ENCODE data around the gene PNPLA8. TPM values are rescaled to one million over a fixed set of nuclear protein-coding genes. Genes with fewer than 3 reads are reported as not detected.

Gene PNPLA8
- total and polyA plus RNA-seq, 11 donors = 12.5 to 61.5 (median 32.8) TPM

GRCh38 chr7:108442039-108442568, 83.8 kb downstream of the PNPLA8 start:
- DNase-seq = no peak
- no peak overlapping the region for H3K27ac ChIP-seq
- 59 to 75% (median 69%) methylated on average over 5 of the region's 5 CpGs for WGBS, 4 donors
- intact Hi-C loops (cut with DNase I) = no loop called here
- no peaks in the 10 kb centered on the region for H3K9me3 ChIP-seq
- no peak overlapping the region for H3K4me3 ChIP-seq
- H3K36me3 ChIP-seq = no peaks in the 10 kb centered on the region
- H3K4me1 ChIP-seq = no peaks in the 10 kb centered on the region
- peaks cover 0 to 5% (median 0%) of the 10 kb centered on the region in 9 donors for H3K27me3 ChIP-seq
- ATAC-seq = no peak
- TF ChIP-seq POLR2A (IDR thresholded peaks at IDR 0.05) = no peak
- TF ChIP-seq, protein P1, sequence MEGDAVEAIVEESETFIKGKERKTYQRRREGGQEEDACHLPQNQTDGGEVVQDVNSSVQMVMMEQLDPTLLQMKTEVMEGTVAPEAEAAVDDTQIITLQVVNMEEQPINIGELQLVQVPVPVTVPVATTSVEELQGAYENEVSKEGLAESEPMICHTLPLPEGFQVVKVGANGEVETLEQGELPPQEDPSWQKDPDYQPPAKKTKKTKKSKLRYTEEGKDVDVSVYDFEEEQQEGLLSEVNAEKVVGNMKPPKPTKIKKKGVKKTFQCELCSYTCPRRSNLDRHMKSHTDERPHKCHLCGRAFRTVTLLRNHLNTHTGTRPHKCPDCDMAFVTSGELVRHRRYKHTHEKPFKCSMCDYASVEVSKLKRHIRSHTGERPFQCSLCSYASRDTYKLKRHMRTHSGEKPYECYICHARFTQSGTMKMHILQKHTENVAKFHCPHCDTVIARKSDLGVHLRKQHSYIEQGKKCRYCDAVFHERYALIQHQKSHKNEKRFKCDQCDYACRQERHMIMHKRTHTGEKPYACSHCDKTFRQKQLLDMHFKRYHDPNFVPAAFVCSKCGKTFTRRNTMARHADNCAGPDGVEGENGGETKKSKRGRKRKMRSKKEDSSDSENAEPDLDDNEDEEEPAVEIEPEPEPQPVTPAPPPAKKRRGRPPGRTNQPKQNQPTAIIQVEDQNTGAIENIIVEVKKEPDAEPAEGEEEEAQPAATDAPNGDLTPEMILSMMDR (IDR thresholded peaks at IDR 0.05) = no peak

DNA sequence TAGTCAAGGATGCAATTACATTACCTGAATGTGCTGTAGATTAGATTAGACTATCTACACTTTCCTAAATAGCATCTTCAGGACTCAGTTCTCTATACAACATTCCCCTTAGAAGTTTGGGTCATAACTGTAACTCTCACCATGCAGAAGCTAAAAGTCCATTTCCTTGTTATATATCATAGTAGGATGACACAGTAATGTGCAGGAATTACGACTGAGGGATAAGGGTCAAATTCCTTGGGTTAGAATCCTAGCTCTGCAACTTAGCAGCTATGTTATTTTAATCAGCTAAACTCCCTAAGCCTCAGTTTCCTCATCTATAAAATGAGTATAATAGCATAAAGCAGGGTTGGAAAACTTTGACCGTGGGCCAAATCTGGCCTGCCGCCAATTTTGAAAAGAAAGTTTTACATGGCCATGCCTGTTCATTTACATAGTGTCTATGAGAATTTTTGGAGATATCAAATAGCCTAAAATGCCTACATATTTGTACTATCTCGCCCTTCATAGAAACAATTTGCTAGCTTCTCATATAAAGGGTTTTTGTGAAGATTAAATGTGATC, 84.5 kb downstream of the PNPLA8 start:
- no peak for TF ChIP-seq POLR2A (IDR thresholded peaks at IDR 0.05)
- TF ChIP-seq, protein P1 (IDR thresholded peaks at IDR 0.05) = no peak
- WGBS, 4 donors = 78 to 86% (median 81%) methylated on average over 4 of the region's 4 CpGs
- no peak for ATAC-seq

DNA sequence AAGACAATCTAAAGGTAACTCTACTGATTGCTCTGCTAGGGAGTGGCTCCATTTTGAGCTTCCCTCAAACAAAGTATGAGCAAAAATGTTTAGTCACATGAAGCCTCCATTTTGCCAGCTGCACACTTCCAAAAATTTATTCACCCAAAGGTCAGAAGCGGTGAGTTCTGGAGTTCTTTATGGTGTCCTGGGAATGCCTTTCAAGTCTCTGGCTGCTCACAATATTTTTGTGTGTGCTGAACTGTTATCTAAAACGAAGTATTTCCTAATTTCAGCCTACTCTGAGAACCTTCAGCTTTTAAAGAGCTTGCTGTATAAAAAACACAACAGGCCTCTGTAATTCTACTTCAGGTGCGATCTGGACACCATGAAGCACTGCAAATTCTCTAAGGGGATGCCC, 85.3 kb downstream of the PNPLA8 start:
- 64 to 82% (median 71%) methylated on average over 3 of the region's 3 CpGs for WGBS, 4 donors
- Histone ChIP-seq H3K36me3 (no peaks in the 10 kb centered on the region), H3K27ac (no peak overlapping the region), H3K27me3 (no peaks in the 10 kb centered on the region), H3K4me3 (no peak overlapping the region), H3K9me3 (no peaks in the 10 kb centered on the region), H3K4me1 (no peaks in the 10 kb centered on the region)
- DNase-seq = no peak
- TF ChIP-seq POLR2A (IDR thresholded peaks at IDR 0.05) = no peak
- TF ChIP-seq, protein P1 (IDR thresholded peaks at IDR 0.05) = no peak
- no peak for ATAC-seq
- intact Hi-C loops (cut with DNase I) = no loop called here

More for the DNA sequence above, 84.5 kb downstream of the PNPLA8 start:
- DNase-seq = no peak
- Histone ChIP-seq H3K9me3 (no peaks in the 10 kb centered on the region), H3K27ac (no peak overlapping the region), H3K27me3 (peaks cover 0 to 3% (median 0%) of the 10 kb centered on the region in 9 donors), H3K4me3 (no peak overlapping the region), H3K4me1 (no peaks in the 10 kb centered on the region), H3K36me3 (no peaks in the 10 kb centered on the region)
- intact Hi-C loops (cut with DNase I) = no loop called here

DNA sequence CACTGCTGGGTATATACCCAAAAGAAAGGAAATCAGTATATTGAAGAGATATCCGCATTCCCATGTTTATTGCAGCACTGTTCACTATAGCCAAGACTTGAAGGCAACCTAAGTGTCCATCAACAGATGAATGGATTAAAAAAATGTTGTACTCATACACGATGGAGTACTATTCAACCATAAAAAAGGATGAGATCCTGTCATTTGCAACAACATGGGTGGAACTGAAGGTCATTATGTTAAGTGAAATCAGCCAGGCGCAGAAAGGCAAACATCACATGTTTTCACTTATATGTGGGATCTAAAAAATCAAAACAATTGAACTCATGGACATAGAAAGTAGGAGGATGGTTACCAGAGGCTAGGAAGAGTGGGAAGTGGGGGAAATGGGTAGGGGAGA, 89.0 kb downstream of the PNPLA8 start:
- TF ChIP-seq POLR2A (IDR thresholded peaks at IDR 0.05) = no peak
- TF ChIP-seq, protein P1 (IDR thresholded peaks at IDR 0.05) = no peak
- DNase-seq (no peak), ATAC-seq (no peak)
- H3K9me3 ChIP-seq = no peaks in the 10 kb centered on the region
- 93 to 96% (median 95%) methylated on average over 3 of the region's 3 CpGs for WGBS, 4 donors
- intact Hi-C loops (cut with DNase I) = no loop called here
- H3K4me3 ChIP-seq = no peak overlapping the region
- peaks cover 0 to 4% (median 0%) of the 10 kb centered on the region in 9 donors for H3K27me3 ChIP-seq
- H3K27ac ChIP-seq = no peak overlapping the region
- H3K4me1 ChIP-seq = no peaks in the 10 kb centered on the region
- no peaks in the 10 kb centered on the region for H3K36me3 ChIP-seq

Measured in heart left ventricle (tissue), 16 donors.